Neural cell (in vitro differentiated cells): Measurements from ENCODE around the gene NANOS3. TPM values are rescaled to one million over a fixed set of nuclear protein-coding genes. Genes with fewer than 3 reads are reported as not detected.

Experiments
- H2AFZ ChIP-seq: fragments of 200-600, 300-800 bp; sonication (generic), shearing (Covaris generic); 2 replicates; pipeline ENCODE4 v1.6.0; 2014; ENCODE audit warnings: low read depth, mild to moderate bottlenecking, antibody characterized with exemption, low read length, moderate library complexity
- H3F3A ChIP-seq: fragments of 200-600 bp; shearing (Covaris generic); 2 replicates; pipeline ENCODE4 v1.6.1; 2016; ENCODE audit warnings: mild to moderate bottlenecking, moderate library complexity, mixed read lengths, antibody characterized with exemption, low read length; ENCODE audit not compliant: insufficient read depth, poor library complexity, severe bottlenecking
- H3K27ac ChIP-seq: fragments of 200-600, 300-800 bp; sonication (generic), shearing (Covaris generic); 2 replicates; pipeline ENCODE4 v1.5.1; 2014; ENCODE audit warnings: mild to moderate bottlenecking, low read length, moderate library complexity
- H3K27me3 ChIP-seq: fragments of 300-800, 200-600 bp; sonication (generic), shearing (Covaris generic); 2 replicates; pipeline ENCODE4 v1.6.0; 2014; ENCODE audit warnings: mild to moderate bottlenecking, low read depth, low read length, moderate library complexity; ENCODE audit not compliant: insufficient read depth
- H3K36me3 ChIP-seq: fragments of 300-800, 200-600 bp; sonication (generic), shearing (Covaris generic); 2 replicates; pipeline ENCODE4 v1.5.1; 2014; ENCODE audit warnings: mild to moderate bottlenecking, antibody characterized with exemption, low read length, moderate library complexity; ENCODE audit not compliant: insufficient read depth
- H3K4me2 ChIP-seq: fragments of 300-800, 200-600 bp; sonication (generic), shearing (Covaris generic); 2 replicates; pipeline ENCODE4 v1.6.0; 2014; ENCODE audit warnings: mild to moderate bottlenecking, low read length
- H3K4me3 ChIP-seq: fragments of 300-800, 200-600 bp; sonication (generic), shearing (Covaris generic); 2 replicates; pipeline ENCODE4 v1.5.1; 2014; ENCODE audit warnings: mild to moderate bottlenecking, low read length, moderate library complexity
- H3K79me2 ChIP-seq: fragments of 200-600 bp; shearing (Covaris generic); replicated peaks from 2 replicates; pipeline ENCODE4 v1.6.0; 2014; ENCODE audit warnings: mild to moderate bottlenecking, low read length, moderate library complexity; ENCODE audit not compliant: insufficient read depth
- H3K9ac ChIP-seq: fragments of 300-800, 200-600 bp; sonication (generic), shearing (Covaris generic); 2 replicates; pipeline ENCODE4 v1.6.1; 2016; ENCODE audit warnings: mild to moderate bottlenecking, low read length, mixed read lengths
- H3K9me2 ChIP-seq: fragments of 200-600 bp; shearing (Covaris generic); 2 replicates; pipeline ENCODE4 v1.6.1; 2016; ENCODE audit warnings: mild to moderate bottlenecking, low read length, mixed read lengths; ENCODE audit not compliant: insufficient read depth
- H3K9me3 ChIP-seq: fragments of 200-600, 300-800 bp; sonication (generic), shearing (Covaris generic); 2 replicates; pipeline ENCODE4 v1.6.1; 2016; ENCODE audit warnings: mild to moderate bottlenecking, mixed run types, low read length, moderate library complexity, mixed read lengths
- H4K20me1 ChIP-seq: fragments of 200-600 bp; shearing (Covaris generic); 2 replicates; pipeline ENCODE4 v1.6.1; 2016; ENCODE audit warnings: mild to moderate bottlenecking, mixed run types; ENCODE audit not compliant: insufficient read depth
- CTCF ChIP-seq: fragments of 450-650 bp; IDR thresholded peaks from 2 replicates; pipeline ENCODE4 v1.5.1; 2014; ENCODE audit warnings: antibody characterized with exemption, mild to moderate bottlenecking, moderate library complexity; ENCODE audit not compliant: poor library complexity, severe bottlenecking
- EP300 ChIP-seq: fragments of 450-650 bp; conservative IDR thresholded peaks from 2 replicates; pipeline ENCODE4 v1.6.1; 2014; ENCODE audit warnings: antibody characterized with exemption, mild to moderate bottlenecking, moderate library complexity; ENCODE audit not compliant: poor library complexity, severe bottlenecking
- EZH2 ChIP-seq: fragments of 200-600, 300-800 bp; shearing (Covaris generic), sonication (generic); IDR thresholded peaks from 2 replicates; pipeline ENCODE4 v1.6.1; 2014; ENCODE audit warnings: antibody characterized with exemption, low read length, borderline replicate concordance, mild to moderate bottlenecking; ENCODE audit not compliant: insufficient read depth, poor library complexity, severe bottlenecking
- MXI1 ChIP-seq: fragments of 450-650 bp; conservative IDR thresholded peaks from 2 replicates; pipeline ENCODE4 v1.6.1; 2014; ENCODE audit warnings: antibody characterized with exemption, mild to moderate bottlenecking; ENCODE audit not compliant: poor library complexity, severe bottlenecking
- POLR2AphosphoS5 ChIP-seq: IDR thresholded peaks from 2 replicates; pipeline ENCODE4 v1.6.1; 2012
- RAD21 ChIP-seq: fragments of 450-650 bp; conservative IDR thresholded peaks from 2 replicates; pipeline ENCODE4 v1.6.1; 2014; ENCODE audit warnings: antibody characterized with exemption, mild to moderate bottlenecking, moderate library complexity
- REST ChIP-seq: IDR thresholded peaks from 2 replicates; pipeline ENCODE4 v1.6.1; 2012; ENCODE audit warnings: borderline replicate concordance
- SMC3 ChIP-seq: fragments of 450-650 bp; conservative IDR thresholded peaks from 2 replicates; pipeline ENCODE4 v1.6.1; 2014; ENCODE audit warnings: antibody characterized with exemption, mild to moderate bottlenecking, moderate library complexity; ENCODE audit not compliant: poor library complexity
- TAF1 ChIP-seq: IDR thresholded peaks from 2 replicates; pipeline ENCODE4 v1.6.1; 2012; ENCODE audit warnings: low read depth
- polyA plus RNA-seq: library from polyadenylated mRNA; depleted of rRNA; stranded (reverse); fragments of >200 nt; gene quantifications from 2 replicates; pipeline ENCODE4 v1.2.3, GENCODE V29; 2014

NANOS3 gene
- polyA plus RNA-seq, 1 donor from 2014 or later, result 3.2 TPM

GRCh38 chr19:13866463-13867046 lies 10.4 kb upstream of the NANOS3 start:
- Histone ChIP-seq H3K9ac (peak overlapping the region; percentile 76), H3K9me2 (no peaks in the 10 kb centered on the region), H3K27ac (peak overlapping the region; percentile 44), H3K36me3 (no peaks in the 10 kb centered on the region), H4K20me1 (no peaks in the 10 kb centered on the region), H2AFZ (no peak overlapping the region), H3K9me3 (no peaks in the 10 kb centered on the region), H3K4me3 (peak overlapping the region; percentile 65), H3F3A (no peaks in the 10 kb centered on the region), H3K4me2 (no peak overlapping the region), H3K79me2 (peaks cover 3% of the 10 kb centered on the region), H3K27me3 (no peaks in the 10 kb centered on the region)
- TF ChIP-seq POLR2AphosphoS5 (peak; percentile 65), EP300 (peak; percentile 21), MXI1 (no peak), CTCF (no peak), RAD21 (no peak)

- H2AFZ ChIP-seq, result no peak overlapping the region
- H3K27me3 ChIP-seq, result no peaks in the 10 kb centered on the region
- H3K9ac ChIP-seq, result no peak overlapping the region
- no peaks in the 10 kb centered on the region for H3F3A ChIP-seq
- TF ChIP-seq SMC3 (no peak), RAD21 (no peak), REST (no peak), POLR2AphosphoS5 (no peak), TAF1 (no peak), CTCF (no peak), MXI1 (no peak), EZH2 (no peak), EP300 (no peak)
- no peak overlapping the region for H3K4me2 ChIP-seq
- H3K4me3 ChIP-seq, result no peak overlapping the region
- H3K79me2 ChIP-seq, result peaks cover 3% of the 10 kb centered on the region
- no peaks in the 10 kb centered on the region for H3K9me2 ChIP-seq
- no peaks in the 10 kb centered on the region for H3K36me3 ChIP-seq
- H3K27ac ChIP-seq, result no peak overlapping the region
- H3K9me3 ChIP-seq, result no peaks in the 10 kb centered on the region
- H4K20me1 ChIP-seq, result no peaks in the 10 kb centered on the region
These were observed 8.3 kb upstream of the NANOS3 start for GRCh38 chr19:13868663-13869062.
